H1 (cell line): Measurements from ENCODE around the gene TUBB1. TPM values are rescaled to one million over a fixed set of nuclear protein-coding genes. Genes with fewer than 3 reads are reported as not detected.

ENCODE experiments used
- CTCF ChIA-PET: fragments of 300-600 bp; sonication (Branson Sonifier 250); formaldehyde crosslinking; loops from one replicate; lab custom pipeline; 2021; ENCODE audit not compliant: partially characterized antibody; lab: Charles Lee
- POLR2A ChIA-PET: fragments of 300-600 bp; sonication (Branson Sonifier 250); formaldehyde crosslinking; loops from one replicate; lab custom pipeline; 2021; ENCODE audit warnings: inconsistent platforms; ENCODE audit not compliant: partially characterized antibody; lab: Charles Lee
- DNase-seq, 2 experiments: peaks; one replicate each; pipeline versions ENCODE4 v3.0.0 to v3.0.0-alpha.2; 2010 to 2022; ENCODE audit warnings: low spot score in 2 of 2, low read depth in 1 of 2, mixed read lengths in 1 of 2
- FAIRE-seq: peaks from 2 replicates; lab custom pipeline; 2011; peaks lifted over from hg19 to GRCh38; lab: Jason Lieb, UNC
- H2AFZ ChIP-seq: 2 replicates; pipeline ENCODE4 v1.8.1; 2012; ENCODE audit warnings: low read length, inconsistent platforms
- H2AK5ac ChIP-seq: 2 replicates; pipeline ENCODE4 v1.6.1; 2013; ENCODE audit warnings: low read depth, low read length
- H2BK120ac ChIP-seq: replicated peaks from 2 replicates; pipeline ENCODE3; 2013; ENCODE audit warnings: low read depth, low read length, inconsistent platforms
- H2BK12ac ChIP-seq: 2 replicates; pipeline ENCODE4 v1.6.1; 2013; ENCODE audit warnings: low read depth, low read length
- H2BK15ac ChIP-seq: 2 replicates; pipeline ENCODE4 v1.6.1; 2013; ENCODE audit warnings: low read length
- H2BK20ac ChIP-seq: 2 replicates; pipeline ENCODE4 v1.6.1; 2013; ENCODE audit warnings: low read length
- H2BK5ac ChIP-seq: 2 replicates; pipeline ENCODE4 v1.6.1; 2013; ENCODE audit warnings: low read depth, low read length
- H3K14ac ChIP-seq: 2 replicates; pipeline ENCODE4 v1.6.1; 2013; ENCODE audit warnings: inconsistent platforms; ENCODE audit not compliant: insufficient read length
- H3K18ac ChIP-seq: 2 replicates; pipeline ENCODE4 v1.6.1; 2013; ENCODE audit warnings: low read length; ENCODE audit errors: extremely low read depth
- H3K23ac ChIP-seq: 2 replicates; pipeline ENCODE4 v1.6.1; 2013; ENCODE audit warnings: inconsistent platforms; ENCODE audit not compliant: insufficient read length
- H3K23me2 ChIP-seq: 2 replicates; pipeline ENCODE4 v1.6.1; 2013; ENCODE audit warnings: low read depth, low read length
- H3K27ac ChIP-seq: 2 replicates; pipeline ENCODE4 v1.6.1; 2011; ENCODE audit warnings: low read depth, low read length, inconsistent platforms
- H3K27me3 ChIP-seq, 4 experiments: replicated peaks in 1 of 4; 1 replicate in 1 of 4; 2 replicates in 3 of 4; pipeline versions ENCODE4 v1.6.1 to v1.8.1; 2011 to 2013; ENCODE audit warnings: low read length in 3 of 4, mild to moderate bottlenecking in 3 of 4, inconsistent platforms in 2 of 4, mixed read lengths in 2 of 4, moderate library complexity in 1 of 4; ENCODE audit not compliant: control insufficient read depth in 3 of 4, insufficient read depth in 3 of 4; ENCODE audit errors: extremely low read depth in 1 of 4
- H3K36me3 ChIP-seq, 4 experiments: 2 replicates each; pipeline versions ENCODE4 v1.6.1 to v1.8.1; 2011 to 2013; ENCODE audit warnings: mild to moderate bottlenecking in 4 of 4, low read length in 3 of 4, moderate library complexity in 2 of 4, control low read depth in 1 of 4, inconsistent platforms in 1 of 4; ENCODE audit not compliant: insufficient read depth in 4 of 4, control insufficient read depth in 2 of 4
- H3K4ac ChIP-seq: replicated peaks from 2 replicates; pipeline ENCODE3; 2013; ENCODE audit warnings: low read length, low read depth, mixed read lengths, inconsistent platforms; ENCODE audit not compliant: insufficient read length
- H3K4me1 ChIP-seq, 4 experiments: replicated peaks in 1 of 4; 1 replicate in 1 of 4; 2 replicates in 3 of 4; pipeline versions ENCODE4 v1.6.1 to v1.8.1; 2011 to 2013; ENCODE audit warnings: low read length in 3 of 4, inconsistent platforms in 2 of 4, mixed read lengths in 1 of 4; ENCODE audit not compliant: insufficient read depth in 4 of 4, control insufficient read depth in 3 of 4
- H3K4me2 ChIP-seq, 2 experiments: 2 replicates each; pipeline versions ENCODE4 v1.6.1 to v1.8.1; 2011 to 2013; ENCODE audit warnings: low read depth in 2 of 2, low read length in 2 of 2, control low read depth in 1 of 2, inconsistent platforms in 1 of 2, mild to moderate bottlenecking in 1 of 2; ENCODE audit not compliant: insufficient read depth in 1 of 2
- H3K4me3 ChIP-seq, 4 experiments: fragments of 200-600, 300-600 bp in 1 of 4; sonication (generic), shearing (Covaris generic), sonication (Bioruptor Twin) in 1 of 4; 2 replicates each; pipeline versions ENCODE4 v1.5.1 to v1.8.1; 2011 to 2016; ENCODE audit warnings: low read length in 4 of 4, low read depth in 3 of 4, control low read depth in 2 of 4, inconsistent platforms in 2 of 4, mild to moderate bottlenecking in 2 of 4, mixed read lengths in 1 of 4, moderate library complexity in 1 of 4; ENCODE audit not compliant: insufficient read depth in 2 of 4; ENCODE audit errors: extremely low read depth in 1 of 4
- H3K56ac ChIP-seq: replicated peaks from 2 replicates; pipeline ENCODE3; 2013; ENCODE audit warnings: low read depth, mild to moderate bottlenecking, mixed read lengths, low read length, inconsistent platforms; ENCODE audit not compliant: insufficient read length
- H3K79me1 ChIP-seq: 2 replicates; pipeline ENCODE4 v1.6.1; 2013; ENCODE audit warnings: low read depth, low read length, control low read depth
- H3K79me2 ChIP-seq, 2 experiments: 2 replicates each; pipeline versions ENCODE4 v1.6.1 to v1.8.1; 2012 to 2013; ENCODE audit warnings: low read length in 2 of 2, mild to moderate bottlenecking in 2 of 2, inconsistent platforms in 1 of 2; ENCODE audit not compliant: insufficient read depth in 2 of 2, control insufficient read depth in 1 of 2
- H3K9ac ChIP-seq, 4 experiments: replicated peaks in 1 of 4; 1 replicate in 1 of 4; 2 replicates in 3 of 4; pipeline versions ENCODE4 v1.6.1 to v1.8.1; 2011 to 2013; ENCODE audit warnings: low read depth in 3 of 4, low read length in 3 of 4, control low read depth in 2 of 4, mild to moderate bottlenecking in 2 of 4, moderate library complexity in 2 of 4, inconsistent platforms in 1 of 4; ENCODE audit errors: extremely low read depth in 1 of 4
- H3K9me3 ChIP-seq, 2 experiments: 2 replicates each; pipeline versions ENCODE4 v1.6.1 to v1.8.1; 2012 to 2013; ENCODE audit warnings: mild to moderate bottlenecking in 2 of 2, moderate library complexity in 2 of 2, control low read depth in 1 of 2, inconsistent platforms in 1 of 2, low read depth in 1 of 2, low read length in 1 of 2, mixed read lengths in 1 of 2; ENCODE audit not compliant: insufficient read depth in 2 of 2
- H4K20me1 ChIP-seq, 2 experiments: replicated peaks in 1 of 2; 2 replicates each; pipeline versions ENCODE3 to v1.8.1; 2011 to 2013; ENCODE audit warnings: inconsistent platforms in 2 of 2, low read length in 2 of 2, mild to moderate bottlenecking in 1 of 2; ENCODE audit not compliant: insufficient read depth in 2 of 2, control insufficient read depth in 1 of 2
- H4K5ac ChIP-seq: 2 replicates; pipeline ENCODE4 v1.6.1; 2013; ENCODE audit warnings: low read length, low read depth, mixed read lengths, inconsistent platforms; ENCODE audit not compliant: insufficient read length
- H4K8ac ChIP-seq: 2 replicates; pipeline ENCODE4 v1.8.0; 2013; ENCODE audit warnings: mild to moderate bottlenecking, moderate library complexity, low read length, inconsistent platforms; ENCODE audit not compliant: insufficient read depth; ENCODE audit errors: extremely low read depth
- H4K91ac ChIP-seq: replicated peaks from 2 replicates; pipeline ENCODE3; 2013; ENCODE audit warnings: low read length, mixed read lengths, inconsistent platforms; ENCODE audit not compliant: insufficient read length
- BCL11A ChIP-seq, 2 experiments: IDR thresholded peaks; one replicate each; pipeline ENCODE4 v1.6.1; 2011; ENCODE audit warnings: low read depth in 2 of 2, low read length in 2 of 2, mild to moderate bottlenecking in 2 of 2
- CHD1 ChIP-seq: IDR thresholded peaks from 2 replicates; pipeline ENCODE4 v1.6.1; 2012; ENCODE audit warnings: low read depth, low read length, improper control_type of control experiment
- HDAC2 ChIP-seq, 2 experiments: fragments of 300-600 bp in 1 of 2; sonication (generic) in 1 of 2; IDR thresholded peaks; 2 replicates each; pipeline ENCODE4 v1.6.1; 2011 to 2012; ENCODE audit warnings: low read depth in 2 of 2, low read length in 2 of 2, mild to moderate bottlenecking in 2 of 2, moderate library complexity in 2 of 2, borderline replicate concordance in 1 of 2, inconsistent platforms in 1 of 2
- JUND ChIP-seq: IDR thresholded peaks from 2 replicates; pipeline ENCODE4 v1.6.1; 2011; ENCODE audit warnings: mild to moderate bottlenecking, improper control_type of control experiment, low read length
- KDM4A ChIP-seq: IDR thresholded peaks from one replicate; pipeline ENCODE4 v1.7.1; 2012; ENCODE audit warnings: low read depth, mild to moderate bottlenecking, moderate library complexity, low read length, inconsistent platforms; ENCODE audit not compliant: severe bottlenecking
- POLR2A ChIP-seq, 2 experiments: IDR thresholded peaks; 1 replicate in 1 of 2; 2 replicates in 1 of 2; pipeline ENCODE4 v1.6.1; 2011; ENCODE audit warnings: low read depth in 2 of 2, low read length in 2 of 2, mild to moderate bottlenecking in 2 of 2; ENCODE audit errors: control extremely low read depth in 1 of 2
- RAD21 ChIP-seq, 2 experiments: IDR thresholded peaks in 1 of 2; conservative IDR thresholded peaks in 1 of 2; 2 replicates each; pipeline ENCODE4 v1.6.1; 2011; ENCODE audit warnings: low read depth in 2 of 2, low read length in 2 of 2, improper control_type of control experiment in 1 of 2, inconsistent platforms in 1 of 2, mild to moderate bottlenecking in 1 of 2, moderate library complexity in 1 of 2
- SIRT6 ChIP-seq: IDR thresholded peaks from one replicate; pipeline ENCODE4 v1.7.1; 2012; ENCODE audit warnings: low read length, inconsistent platforms
- SP4 ChIP-seq: IDR thresholded peaks from 2 replicates; pipeline ENCODE4 v1.6.1; 2012; ENCODE audit warnings: low read length, inconsistent platforms
- TBP ChIP-seq: IDR thresholded peaks from 2 replicates; pipeline ENCODE4 v1.6.1; 2011; ENCODE audit warnings: low read depth, low read length, improper control_type of control experiment
- WGBS, 2 experiments: shearing (Covaris generic) in 1 of 2; methylation state at CpG; one replicate each; pipeline versions ENCODE4 v1.1.6 to v1.1.7; 2013 to 2015; ENCODE audit warnings: low lambda C conversion rate in 2 of 2, mixed read lengths in 2 of 2, inconsistent platforms in 1 of 2, low coverage in 1 of 2, missing lambda C conversion rate in 1 of 2; ENCODE audit not compliant: insufficient replicate concordance in 2 of 2, insufficient coverage in 1 of 2, insufficient read length in 1 of 2; ENCODE audit errors: extremely low coverage in 1 of 2, missing lambda C conversion rate in 1 of 2; 5-methylcytosine and 5-hydroxymethylcytosine counted together
- polyA plus RNA-seq, 7 experiments: library from polyadenylated mRNA; depleted of rRNA in 3 of 7; stranded (reverse) in 5 of 7; unstranded in 2 of 7; fragments of >200 nt in 5 of 7; fragments of 200-250 nt in 2 of 7; gene quantifications; 1 replicate in 5 of 7; 2 replicates in 1 of 7; 4 replicates in 1 of 7; pipeline versions ENCODE4 v1.2.1 to v1.2.3, GENCODE V29; 2011 to 2013; ENCODE audit warnings: missing spikeins in 2 of 7, mixed read lengths in 2 of 7
- total RNA-seq: library from RNA; stranded (reverse); fragmentation: NEBNext Ultra II Directional; extraction: Animal tissue kit (Norgen Biotek cat#: 25700); gene quantifications from 2 replicates; pipeline ENCODE4 v1.2.1, GENCODE V29; 2021

Gene TUBB1
- total and polyA plus RNA-seq, 2 of the 8 experiments (the other 6 are each of a cell fraction or from before 2014, with no cell fraction given) = not detected

DNA sequence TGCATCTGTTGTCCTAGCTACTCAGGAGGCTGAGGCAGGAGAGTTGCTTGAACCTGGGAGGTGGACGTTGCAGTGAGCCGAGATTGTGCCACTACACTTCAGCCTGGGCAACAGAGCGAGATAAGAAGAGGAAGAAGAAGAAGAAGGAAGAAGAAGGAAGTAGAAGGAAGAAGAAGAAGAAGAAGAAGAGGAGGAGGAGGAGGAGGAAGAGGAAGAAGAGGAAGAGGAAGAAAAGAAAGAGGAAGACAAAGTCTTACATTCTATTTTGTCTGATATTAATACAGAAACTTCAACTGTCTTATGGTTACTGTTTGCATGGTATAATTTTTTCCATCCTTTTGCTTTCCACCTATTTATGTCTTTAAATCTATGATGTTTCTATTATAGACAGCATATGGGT is 45.4 kb upstream of the TUBB1 start:
- DNase-seq = no peak
- no peak overlapping the region for H3K27ac ChIP-seq
- H3K27me3 ChIP-seq = no peaks in the 10 kb centered on the region; a peak in 1 of 7 replicates
- H2BK20ac ChIP-seq = no peak overlapping the region
- H2BK15ac ChIP-seq = no peak overlapping the region
- H4K91ac ChIP-seq = no peak overlapping the region
- H3K18ac ChIP-seq = no peak overlapping the region
- no peaks in the 10 kb centered on the region for H3K79me2 ChIP-seq
- H4K5ac ChIP-seq = no peak overlapping the region
- H2BK5ac ChIP-seq = no peak overlapping the region
- TF ChIP-seq RAD21 (IDR thresholded peaks at IDR 0.05 in 1 of 2, conservative IDR thresholded peaks at IDR 0.05 in 1 of 2; ENCODE audit: low read depth in 2 of 2, low read length in 2 of 2) (no peak), SIRT6 (no peak), KDM4A (no peak), SP4 (no peak), JUND (no peak), POLR2A (IDR thresholded peaks at IDR 0.05; ENCODE audit: control extremely low read depth in 1 of 2, low read depth in 2 of 2, low read length in 2 of 2) (no peak), BCL11A (IDR thresholded peaks at IDR 0.05; ENCODE audit: low read depth in 2 of 2, low read length in 2 of 2) (no peak), HDAC2 (IDR thresholded peaks at IDR 0.05; ENCODE audit: borderline replicate concordance in 1 of 2, low read depth in 2 of 2, low read length in 2 of 2) (no peak), CHD1 (no peak), TBP (no peak)
- H3K4me2 ChIP-seq = no peak overlapping the region
- no peak overlapping the region for H3K4ac ChIP-seq
- H3K56ac ChIP-seq = no peak overlapping the region
- H3K79me1 ChIP-seq = no peaks in the 10 kb centered on the region
- no peak overlapping the region for H2AFZ ChIP-seq
- no peak overlapping the region for H3K4me3 ChIP-seq
- H4K20me1 ChIP-seq = no peaks in the 10 kb centered on the region
- ChIA-PET CTCF (no interaction called here), POLR2A (no interaction called here)
- no peak overlapping the region for H3K23ac ChIP-seq
- H4K8ac ChIP-seq = no peak overlapping the region
- H2BK12ac ChIP-seq = no peak overlapping the region
- no peaks in the 10 kb centered on the region for H3K23me2 ChIP-seq
- no peak overlapping the region for H2AK5ac ChIP-seq
- H3K4me1 ChIP-seq = peaks cover 0 to 3% (median 0%) of the 10 kb centered on the region in 4 experiments; a peak in 2 of 7 replicates
- no peak for FAIRE-seq
- no peaks in the 10 kb centered on the region for H3K36me3 ChIP-seq
- 84% methylated on average over 3 of the region's 3 CpGs; no CpG with 5 or more reads in 1 of the 2 experiments for WGBS, 2 experiments
- no peak overlapping the region for H2BK120ac ChIP-seq
- no peak overlapping the region for H3K9ac ChIP-seq
- no peaks in the 10 kb centered on the region for H3K9me3 ChIP-seq
- H3K14ac ChIP-seq = no peak overlapping the region
